IMR-90 (cell line): ENCODE data around the gene DUSP7. TPM values are rescaled to one million over a fixed set of nuclear protein-coding genes. Genes with fewer than 3 reads are reported as not detected.

Source experiments
- ATAC-seq: fragments of 200-7000 bp; cut with Tn5 transposase; 2 replicates; pipeline ENCODE4 v1.9.1; 2020; ENCODE audit warnings: low read depth, mild to moderate bottlenecking, moderate library complexity
- BruUV-seq: library from RNA; stranded (reverse); fragments of 400-500 nt; replicated peaks from 2 replicates; lab custom pipeline; 2021; lab: Mats Ljungman, UMichigan
- CTCF ChIA-PET: fragments of 300-600 bp; formaldehyde crosslinking; extraction: SDS; loops from one replicate; lab custom pipeline; 2021; ENCODE audit warnings: antibody characterized with exemption; lab: Yijun Ruan, JAX
- POLR2A ChIA-PET: fragments of 300-600 bp; sonication (Branson Sonifier 250); formaldehyde crosslinking; loops from one replicate; lab custom pipeline; 2022; ENCODE audit warnings: antibody characterized with exemption; ENCODE audit not compliant: unreplicated experiment; lab: Charles Lee
- DNase-seq: peaks from one replicate; pipeline ENCODE4 v3.0.0; 2013
- H2AFZ ChIP-seq: replicated peaks from 2 replicates; pipeline ENCODE3; 2013; ENCODE audit warnings: low read length, mild to moderate bottlenecking; ENCODE audit not compliant: poor library complexity
- H2AK5ac ChIP-seq: 2 replicates; pipeline ENCODE4 v1.6.1; 2013; ENCODE audit warnings: low read depth, low read length, inconsistent platforms
- H2AK9ac ChIP-seq: replicated peaks from 2 replicates; pipeline ENCODE3; 2013; ENCODE audit warnings: mild to moderate bottlenecking, low read depth, low read length, moderate library complexity; ENCODE audit not compliant: poor library complexity
- H2BK120ac ChIP-seq: 2 replicates; pipeline ENCODE4 v1.6.1; 2013; ENCODE audit warnings: low read depth, low read length, inconsistent platforms
- H2BK15ac ChIP-seq: 3 replicates; pipeline ENCODE4 v1.6.1; 2013; ENCODE audit warnings: low read depth, low read length, inconsistent platforms
- H2BK20ac ChIP-seq: 2 replicates; pipeline ENCODE4 v1.6.1; 2013; ENCODE audit warnings: low read depth, mild to moderate bottlenecking, inconsistent platforms, low read length, moderate library complexity
- H2BK5ac ChIP-seq: 2 replicates; pipeline ENCODE4 v1.6.1; 2013; ENCODE audit warnings: mild to moderate bottlenecking, low read depth, low read length, inconsistent platforms; ENCODE audit not compliant: poor library complexity, severe bottlenecking
- H3K14ac ChIP-seq: replicated peaks from 2 replicates; pipeline ENCODE4 v1.6.1; 2013; ENCODE audit warnings: low read depth, low read length, inconsistent platforms
- H3K18ac ChIP-seq: 2 replicates; pipeline ENCODE4 v1.6.1; 2013; ENCODE audit warnings: low read depth, low read length, control low read depth
- H3K23ac ChIP-seq: 2 replicates; pipeline ENCODE4 v1.6.1; 2013; ENCODE audit warnings: low read depth, low read length, inconsistent platforms
- H3K27ac ChIP-seq: 2 replicates; pipeline ENCODE4 v1.5.1; 2013; ENCODE audit warnings: mild to moderate bottlenecking, control low read depth, low read length; ENCODE audit not compliant: insufficient read depth
- H3K27me3 ChIP-seq: 2 replicates; pipeline ENCODE4 v1.6.1; 2013; ENCODE audit warnings: low read length; ENCODE audit not compliant: control insufficient read depth, insufficient read depth
- H3K36me3 ChIP-seq: 2 replicates; pipeline ENCODE4 v1.6.1; 2013; ENCODE audit warnings: low read length, mixed read lengths; ENCODE audit not compliant: control insufficient read depth, insufficient read depth
- H3K4ac ChIP-seq: 2 replicates; pipeline ENCODE4 v1.6.1; 2013; ENCODE audit warnings: low read depth, low read length, inconsistent platforms
- H3K4me1 ChIP-seq: 2 replicates; pipeline ENCODE4 v1.6.1; 2013; ENCODE audit warnings: low read length, mixed read lengths; ENCODE audit not compliant: control insufficient read depth, insufficient read depth
- H3K4me2 ChIP-seq: 2 replicates; pipeline ENCODE4 v1.6.1; 2013; ENCODE audit warnings: low read depth, mild to moderate bottlenecking, control low read depth, low read length, moderate library complexity
- H3K4me3 ChIP-seq: 2 replicates; pipeline ENCODE4 v1.5.1; 2013; ENCODE audit warnings: low read depth, mild to moderate bottlenecking, control low read depth, low read length, moderate library complexity; ENCODE audit not compliant: insufficient read depth
- H3K56ac ChIP-seq: 2 replicates; pipeline ENCODE4 v1.6.1; 2013; ENCODE audit warnings: low read length, inconsistent platforms; ENCODE audit not compliant: insufficient read depth; ENCODE audit errors: extremely low read depth
- H3K79me1 ChIP-seq, 2 experiments: 2 replicates each; pipeline ENCODE4 v1.6.1; 2013; ENCODE audit warnings: low read length in 2 of 2, inconsistent platforms in 1 of 2, low read depth in 1 of 2
- H3K9ac ChIP-seq: 2 replicates; pipeline ENCODE4 v1.6.1; 2013; ENCODE audit warnings: low read depth, low read length, control low read depth
- H3K9me1 ChIP-seq: 2 replicates; pipeline ENCODE4 v1.6.1; 2013; ENCODE audit warnings: low read length, inconsistent platforms; ENCODE audit not compliant: insufficient read depth
- H3K9me3 ChIP-seq: 2 replicates; pipeline ENCODE4 v1.6.1; 2013; ENCODE audit warnings: low read length; ENCODE audit not compliant: control insufficient read depth, insufficient read depth
- H4K20me1 ChIP-seq: 2 replicates; pipeline ENCODE4 v1.6.1; 2013; ENCODE audit warnings: low read length, inconsistent platforms; ENCODE audit not compliant: insufficient read depth
- H4K5ac ChIP-seq: 2 replicates; pipeline ENCODE4 v1.6.1; 2013; ENCODE audit warnings: mild to moderate bottlenecking, low read depth, low read length, control low read depth
- H4K8ac ChIP-seq, 2 experiments: 2 replicates each; pipeline ENCODE4 v1.6.1; 2013; ENCODE audit warnings: low read depth in 2 of 2, low read length in 2 of 2, control low read depth in 1 of 2, inconsistent platforms in 1 of 2
- H4K91ac ChIP-seq: 2 replicates; pipeline ENCODE4 v1.6.1; 2013; ENCODE audit warnings: low read depth, low read length, inconsistent platforms; ENCODE audit not compliant: insufficient read depth
- FOS ChIP-seq: fragments of 150-350 bp; IDR thresholded peaks from 2 replicates; pipeline ENCODE4 v1.6.1; 2016; ENCODE audit warnings: low read depth, low read length
- MXI1 ChIP-seq: IDR thresholded peaks from 2 replicates; pipeline ENCODE4 v1.6.1; 2012; ENCODE audit warnings: low read depth, mild to moderate bottlenecking, low read length, moderate library complexity, borderline replicate concordance
- RCOR1 ChIP-seq: IDR thresholded peaks from 2 replicates; pipeline ENCODE4 v1.6.1; 2012; ENCODE audit warnings: mild to moderate bottlenecking, low read length, improper control_type of control experiment; ENCODE audit not compliant: insufficient replicate concordance
- whole genome bisulfite sequencing, 2 experiments: methylation state at CpG; one replicate each; pipeline versions ENCODE4 v1.1.5 to v1.1.7; 2013; ENCODE audit warnings: missing lambda C conversion rate in 2 of 2; ENCODE audit not compliant: insufficient read length in 1 of 2; ENCODE audit errors: extremely low coverage in 2 of 2; 5-methylcytosine and 5-hydroxymethylcytosine counted together
- dilution Hi-C: fragments of 300-500 bp; cut with HindIII; formaldehyde crosslinking; loops from one replicate; pipeline ENCODE4 v1.14.3; 2018; ENCODE audit warnings: low sequenced_read_pairs; ENCODE audit not compliant: unreplicated experiment
- in situ Hi-C: fragments of 300-500 bp; cut with MboI; formaldehyde crosslinking; loops from 3 replicates; pipeline ENCODE4 v1.14.3; 2019; ENCODE audit warnings: low sequenced_read_pairs, inconsistent platforms, mixed read lengths
- intact Hi-C: fragments of 100-400 bp; cut with micrococcal nuclease; formaldehyde crosslinking; loops from 2 replicates; pipeline ENCODE4 v1.10.0; 2022
- polyA plus RNA-seq, 3 experiments: library from polyadenylated mRNA; depleted of rRNA; stranded (reverse); fragments of >200 nt; gene quantifications; 2 replicates each; pipeline ENCODE4 v1.2.3, GENCODE V29; 2012; ENCODE audit warnings: low replicate concordance in 1 of 3
- total RNA-seq: library from RNA; depleted of rRNA; stranded (reverse); fragments of >200 nt; gene quantifications from 2 replicates; pipeline ENCODE4 v1.2.3, GENCODE V29; 2012
- TF ChIP-seq, protein P1 (sequence below): fragments of 150-350 bp; IDR thresholded peaks from 2 replicates; pipeline ENCODE4 v1.6.1; 2016; ENCODE audit warnings: low read depth, mild to moderate bottlenecking, low read length, moderate library complexity, borderline replicate concordance

The DUSP7 gene
- total and polyA plus RNA-seq, 2 of the 4 experiments (the other 2 are of a cell fraction) = 9.3 to 24.0 TPM

DNA sequence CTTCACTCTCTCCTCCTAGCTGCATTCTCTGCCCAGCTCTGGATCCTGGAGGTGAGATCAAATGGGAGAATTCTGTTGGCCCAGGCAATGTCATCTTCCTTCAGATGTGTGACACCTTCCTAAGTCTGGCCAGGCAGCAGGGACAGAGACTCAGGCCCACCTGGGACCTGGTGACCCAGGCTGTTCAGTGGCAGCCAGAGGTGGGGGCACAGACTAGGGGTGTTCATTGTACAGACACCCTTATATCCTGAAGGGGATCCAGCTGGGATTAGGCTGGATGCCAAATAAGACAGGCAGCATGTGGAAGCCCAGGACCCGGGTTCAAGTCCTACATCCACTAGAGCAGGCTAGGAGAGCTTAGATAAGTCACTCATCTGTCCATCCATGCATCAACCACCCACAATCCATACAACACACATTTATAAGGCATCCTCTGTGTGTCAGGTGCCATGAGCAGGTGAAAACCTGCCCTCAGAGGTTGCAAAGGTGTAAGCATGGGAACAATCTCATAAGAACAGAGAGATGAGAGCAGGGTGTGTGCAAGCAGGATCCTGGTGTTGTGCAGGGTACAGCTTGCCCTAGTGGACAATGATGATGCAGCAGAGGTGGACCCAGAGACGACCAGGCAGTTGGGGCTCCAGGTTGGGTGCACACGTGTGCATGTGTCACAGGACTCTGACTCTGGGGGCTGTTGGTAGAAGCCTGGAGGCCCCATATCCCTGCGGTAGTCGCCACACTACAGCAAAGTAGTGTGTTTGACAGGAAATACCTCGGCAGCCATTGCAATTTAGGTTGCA lies 42.4 kb downstream of the DUSP7 start:
- H3K9me3 ChIP-seq = no peaks in the 10 kb centered on the region
- no peak overlapping the region for H3K9ac ChIP-seq
- in situ Hi-C loops (loop anchor here (5.0 kb wide), 1 partner anchor 33 kb away; no protein-coding TSS in a partner anchor), dilution Hi-C loops (no loop called here), intact Hi-C loops (no loop called here)
- H4K20me1 ChIP-seq = no peaks in the 10 kb centered on the region
- POLR2A ChIA-PET = no interaction called here
- no peak overlapping the region for H3K23ac ChIP-seq
- no peaks in the 10 kb centered on the region for H3K27me3 ChIP-seq
- H2AK9ac ChIP-seq = no peak overlapping the region
- H2BK120ac ChIP-seq = no peak overlapping the region
- H3K36me3 ChIP-seq = no peaks in the 10 kb centered on the region
- H3K27ac ChIP-seq = no peak overlapping the region
- no peak overlapping the region for H2BK5ac ChIP-seq
- no peak overlapping the region for H4K5ac ChIP-seq
- no peak overlapping the region for H3K14ac ChIP-seq
- no peak overlapping the region for H4K91ac ChIP-seq
- no peak overlapping the region for H3K4me3 ChIP-seq
- 69% methylated on average over 5 of the region's 6 CpGs; no CpG with 5 or more reads in 1 of the 2 experiments for WGBS, 2 experiments
- TF ChIP-seq RCOR1 (no peak), MXI1 (no peak), FOS (no peak)
- TF ChIP-seq, protein P1, sequence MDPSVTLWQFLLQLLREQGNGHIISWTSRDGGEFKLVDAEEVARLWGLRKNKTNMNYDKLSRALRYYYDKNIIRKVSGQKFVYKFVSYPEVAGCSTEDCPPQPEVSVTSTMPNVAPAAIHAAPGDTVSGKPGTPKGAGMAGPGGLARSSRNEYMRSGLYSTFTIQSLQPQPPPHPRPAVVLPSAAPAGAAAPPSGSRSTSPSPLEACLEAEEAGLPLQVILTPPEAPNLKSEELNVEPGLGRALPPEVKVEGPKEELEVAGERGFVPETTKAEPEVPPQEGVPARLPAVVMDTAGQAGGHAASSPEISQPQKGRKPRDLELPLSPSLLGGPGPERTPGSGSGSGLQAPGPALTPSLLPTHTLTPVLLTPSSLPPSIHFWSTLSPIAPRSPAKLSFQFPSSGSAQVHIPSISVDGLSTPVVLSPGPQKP = no peak
- no peak overlapping the region for H2BK15ac ChIP-seq
- H3K79me1 ChIP-seq = no peaks in the 10 kb centered on the region
- ATAC-seq = no peak
- no peak overlapping the region for H4K8ac ChIP-seq
- no peak for DNase-seq
- no TSS peak for BruUV-seq
- no peak overlapping the region for H2AK5ac ChIP-seq
- CTCF ChIA-PET = interaction anchor here (1.1 to 1.7 kb wide), 3 partner anchors 9 to 109 kb away, joined by 3 to 5 read pairs (median 3); no protein-coding TSS in a partner anchor
- no peak overlapping the region for H3K4ac ChIP-seq
- no peak overlapping the region for H2BK20ac ChIP-seq
- H3K4me1 ChIP-seq = no peaks in the 10 kb centered on the region
- H3K18ac ChIP-seq = no peak overlapping the region
- H3K4me2 ChIP-seq = no peak overlapping the region
- H3K9me1 ChIP-seq = no peaks in the 10 kb centered on the region; the same call in 1 of the 2 replicates
- H2AFZ ChIP-seq = peak overlapping the region; percentile 51
- H3K56ac ChIP-seq = no peak overlapping the region
